IPS DF 4.7 (cell line): ENCODE results near the gene RPS25.
"Not testable (repeated sequence)": the region's sequence is repeated elsewhere in the genome, so short reads cannot be mapped to it uniquely, and the experiment has no call there.

ENCODE experiments used
- DNase-seq: peaks from one replicate; pipeline ENCODE4 v3.0.0-alpha.2; 2013; ENCODE audit warnings: low spot score; ENCODE audit errors: extremely low read depth

RPS25 gene

GRCh38 chr11:119018074-119018938 lies at the start of gene RPS25, which contains the start of gene TRAPPC4:
RPS25 (minus strand) TSS chr11:119018343; CDS start chr11:119018284, 59 bp downstream.
TRAPPC4 (plus strand) TSS chr11:119018766; CDS start chr11:119018796, 30 bp downstream.
- DNase-seq = peak; percentile 87

GRCh38 chr11:119067371-119068222 lies 49.5 kb upstream of the RPS25 start, which contains the start of gene VPS11:
VPS11 (plus strand) TSS chr11:119067818; CDS start chr11:119067824, 6 bp downstream.
- DNase-seq = peak; percentile 79

GRCh38 chr11:119065369-119065768 lies 47.2 kb upstream of the RPS25 start:
- no peak for DNase-seq

GRCh38 chr11:119062779-119063178 lies 44.6 kb upstream of the RPS25 start:
- no peak for DNase-seq

GRCh38 chr11:119061256-119061655 lies 43.1 kb upstream of the RPS25 start:
- no peak for DNase-seq

- not testable (repeated sequence) for DNase-seq
Measured at GRCh38 chr11:119059128-119059527, 41.0 kb upstream of the RPS25 start.

- peak; percentile 69 for DNase-seq
Measured at GRCh38 chr11:119057000-119057769, 39.0 kb upstream of the RPS25 start, which contains the start of gene HYOU1. HYOU1 (minus strand) TSS chr11:119057205; CDS start chr11:119056160, 1,045 bp downstream.

GRCh38 chr11:119056421-119056999 lies 38.4 kb upstream of the RPS25 start:
- DNase-seq = no peak

- no peak for DNase-seq
Measured at GRCh38 chr11:119055901-119056300, 37.8 kb upstream of the RPS25 start.

- DNase-seq = no peak
Measured at GRCh38 chr11:119054418-119054817, 36.3 kb upstream of the RPS25 start.

- DNase-seq = no peak
Measured at GRCh38 chr11:119052163-119052814, 34.1 kb upstream of the RPS25 start.

GRCh38 chr11:119051440-119052162 lies 33.5 kb upstream of the RPS25 start:
- no peak for DNase-seq

- DNase-seq = no peak
Measured at GRCh38 chr11:119049081-119049480, 30.9 kb upstream of the RPS25 start.

- DNase-seq = no peak
Measured at GRCh38 chr11:119048644-119049043, 30.5 kb upstream of the RPS25 start.

- no peak for DNase-seq
Measured at GRCh38 chr11:119047205-119047604, 29.1 kb upstream of the RPS25 start.

GRCh38 chr11:119046489-119046888 lies 28.3 kb upstream of the RPS25 start:
- no peak for DNase-seq

GRCh38 chr11:119044708-119045107 lies 26.6 kb upstream of the RPS25 start:
- DNase-seq = no peak

GRCh38 chr11:119042927-119043326 lies 24.8 kb upstream of the RPS25 start:
- no peak for DNase-seq

GRCh38 chr11:119041821-119042514 lies 23.8 kb upstream of the RPS25 start:
- DNase-seq = no peak
